Esophagus squamous epithelium (tissue), 4 donors: ENCODE results near the gene TFEB.

ENCODE experiments used
- CTCF ChIP-seq, 6 experiments: fragments of 450-650 bp in 4 of 6; fragments of 200-600 bp in 2 of 6; sonication (generic) in 2 of 6; IDR thresholded peaks; one replicate each; pipeline ENCODE4 v1.5.1; 2016 to 2019; ENCODE audit warnings: antibody characterized with exemption in 6 of 6, mild to moderate bottlenecking in 4 of 6, moderate library complexity in 4 of 6
- POLR2A ChIP-seq, 4 donors: fragments of 450-650 bp; IDR thresholded peaks; one replicate each; pipeline ENCODE4 v1.6.1; 2017; ENCODE audit warnings: antibody characterized with exemption in 4 of 4, mild to moderate bottlenecking in 4 of 4, moderate library complexity in 3 of 4

GRCh38 chr6:41741625-41742490, 6.5 kb upstream of the TFEB start:
- TF ChIP-seq CTCF (IDR thresholded peaks at IDR 0.05) (no peak), POLR2A (IDR thresholded peaks at IDR 0.05) (no peak)
